ENCODE measurements around the gene SLC35G6.

The SLC35G6 gene

GRCh38 chr17:7499161-7499560, 17.9 kb downstream of the SLC35G6 start:
- Histone ChIP-seq H3K9ac (ENCODE audit: low read depth, low read length) (no peak overlapping the region), H3K4me1 (ENCODE audit: insufficient read depth, low read length) (no peaks in the 10 kb centered on the region), H3K27me3 (ENCODE audit: insufficient read depth, low read length) (no peaks in the 10 kb centered on the region), H3K9me3 (ENCODE audit: insufficient read depth, low read depth, low read length) (no peaks in the 10 kb centered on the region), H3K4me3 (ENCODE audit: low read length) (no peak overlapping the region), H3K36me3 (ENCODE audit: insufficient read depth, low read depth, low read length) (peaks cover 90% of the 10 kb centered on the region), H3K27ac (ENCODE audit: low read length) (no peak overlapping the region)

- Histone ChIP-seq H3K9ac (ENCODE audit: low read depth, low read length) (no peak overlapping the region), H3K9me3 (ENCODE audit: insufficient read depth, low read depth, low read length) (no peaks in the 10 kb centered on the region), H3K27me3 (ENCODE audit: insufficient read depth, low read length) (no peaks in the 10 kb centered on the region), H3K27ac (ENCODE audit: low read length) (no peak overlapping the region), H3K36me3 (ENCODE audit: insufficient read depth, low read depth, low read length) (peaks cover 97% of the 10 kb centered on the region), H3K4me1 (ENCODE audit: insufficient read depth, low read length) (no peaks in the 10 kb centered on the region), H3K4me3 (ENCODE audit: low read length) (no peak overlapping the region)
Measured at GRCh38 chr17:7501729-7502128, 20.5 kb downstream of the SLC35G6 start.

- H3K36me3 ChIP-seq (ENCODE audit: insufficient read depth, low read depth, low read length), result peaks cover 97% of the 10 kb centered on the region
- H3K27ac ChIP-seq (ENCODE audit: low read length), result no peak overlapping the region
- no peaks in the 10 kb centered on the region for H3K4me1 ChIP-seq (ENCODE audit: insufficient read depth, low read length)
- H3K4me3 ChIP-seq (ENCODE audit: low read length), result no peak overlapping the region
- H3K9ac ChIP-seq (ENCODE audit: low read depth, low read length), result no peak overlapping the region
- H3K9me3 ChIP-seq (ENCODE audit: insufficient read depth, low read depth, low read length), result no peaks in the 10 kb centered on the region
- H3K27me3 ChIP-seq (ENCODE audit: insufficient read depth, low read length), result no peaks in the 10 kb centered on the region
Measured at GRCh38 chr17:7502171-7502847, 21.1 kb downstream of the SLC35G6 start.

- H3K4me1 ChIP-seq (ENCODE audit: insufficient read depth, low read length), result no peaks in the 10 kb centered on the region
- H3K9me3 ChIP-seq (ENCODE audit: insufficient read depth, low read depth, low read length), result no peaks in the 10 kb centered on the region
- H3K4me3 ChIP-seq (ENCODE audit: low read length), result no peak overlapping the region
- H3K9ac ChIP-seq (ENCODE audit: low read depth, low read length), result no peak overlapping the region
- no peaks in the 10 kb centered on the region for H3K27me3 ChIP-seq (ENCODE audit: insufficient read depth, low read length)
- peaks cover 96% of the 10 kb centered on the region for H3K36me3 ChIP-seq (ENCODE audit: insufficient read depth, low read depth, low read length)
- no peak overlapping the region for H3K27ac ChIP-seq (ENCODE audit: low read length)
Measured at GRCh38 chr17:7502987-7503386, 21.7 kb downstream of the SLC35G6 start.

GRCh38 chr17:7503521-7503920, 22.3 kb downstream of the SLC35G6 start:
- H3K4me3 ChIP-seq (ENCODE audit: low read length), result no peak overlapping the region
- H3K4me1 ChIP-seq (ENCODE audit: insufficient read depth, low read length), result no peaks in the 10 kb centered on the region
- no peak overlapping the region for H3K27ac ChIP-seq (ENCODE audit: low read length)
- peaks cover 96% of the 10 kb centered on the region for H3K36me3 ChIP-seq (ENCODE audit: insufficient read depth, low read depth, low read length)
- H3K9me3 ChIP-seq (ENCODE audit: insufficient read depth, low read depth, low read length), result no peaks in the 10 kb centered on the region
- no peaks in the 10 kb centered on the region for H3K27me3 ChIP-seq (ENCODE audit: insufficient read depth, low read length)
- no peak overlapping the region for H3K9ac ChIP-seq (ENCODE audit: low read depth, low read length)

- no peak overlapping the region for H3K27ac ChIP-seq (ENCODE audit: low read length)
- no peak overlapping the region for H3K4me3 ChIP-seq (ENCODE audit: low read length)
- H3K9ac ChIP-seq (ENCODE audit: low read depth, low read length), result no peak overlapping the region
- no peaks in the 10 kb centered on the region for H3K27me3 ChIP-seq (ENCODE audit: insufficient read depth, low read length)
- no peaks in the 10 kb centered on the region for H3K4me1 ChIP-seq (ENCODE audit: insufficient read depth, low read length)
- peaks cover 98% of the 10 kb centered on the region for H3K36me3 ChIP-seq (ENCODE audit: insufficient read depth, low read depth, low read length)
- no peaks in the 10 kb centered on the region for H3K9me3 ChIP-seq (ENCODE audit: insufficient read depth, low read depth, low read length)
Measured at GRCh38 chr17:7508145-7508544, 26.9 kb downstream of the SLC35G6 start.

- Histone ChIP-seq H3K4me1 (ENCODE audit: insufficient read depth, low read length) (no peaks in the 10 kb centered on the region), H3K4me3 (ENCODE audit: low read length) (no peak overlapping the region), H3K9me3 (ENCODE audit: insufficient read depth, low read depth, low read length) (no peaks in the 10 kb centered on the region), H3K27me3 (ENCODE audit: insufficient read depth, low read length) (no peaks in the 10 kb centered on the region), H3K27ac (ENCODE audit: low read length) (no peak overlapping the region), H3K9ac (ENCODE audit: low read depth, low read length) (no peak overlapping the region), H3K36me3 (ENCODE audit: insufficient read depth, low read depth, low read length) (peaks cover 98% of the 10 kb centered on the region)
Measured at GRCh38 chr17:7508846-7509245, 27.6 kb downstream of the SLC35G6 start.

GRCh38 chr17:7509937-7510336, 28.7 kb downstream of the SLC35G6 start:
- Histone ChIP-seq H3K36me3 (ENCODE audit: insufficient read depth, low read depth, low read length) (peaks cover 95% of the 10 kb centered on the region), H3K27ac (ENCODE audit: low read length) (no peak overlapping the region), H3K27me3 (ENCODE audit: insufficient read depth, low read length) (no peaks in the 10 kb centered on the region), H3K4me3 (ENCODE audit: low read length) (no peak overlapping the region), H3K9ac (ENCODE audit: low read depth, low read length) (no peak overlapping the region), H3K9me3 (ENCODE audit: insufficient read depth, low read depth, low read length) (no peaks in the 10 kb centered on the region), H3K4me1 (ENCODE audit: insufficient read depth, low read length) (no peaks in the 10 kb centered on the region)

GRCh38 chr17:7511108-7511507, 29.9 kb downstream of the SLC35G6 start:
- peaks cover 85% of the 10 kb centered on the region for H3K36me3 ChIP-seq (ENCODE audit: insufficient read depth, low read depth, low read length)

GRCh38 chr17:7512105-7512504, 30.9 kb downstream of the SLC35G6 start:
- H3K36me3 ChIP-seq (ENCODE audit: insufficient read depth, low read depth, low read length), result peaks cover 75% of the 10 kb centered on the region
- no peaks in the 10 kb centered on the region for H3K9me3 ChIP-seq (ENCODE audit: insufficient read depth, low read depth, low read length)

More at GRCh38 chr17:7511108-7511507, 29.9 kb downstream of the SLC35G6 start:
- Histone ChIP-seq H3K27ac (ENCODE audit: low read length) (no peak overlapping the region), H3K4me1 (ENCODE audit: insufficient read depth, low read length) (no peaks in the 10 kb centered on the region), H3K9ac (ENCODE audit: low read depth, low read length) (no peak overlapping the region), H3K9me3 (ENCODE audit: insufficient read depth, low read depth, low read length) (no peaks in the 10 kb centered on the region), H3K4me3 (ENCODE audit: low read length) (no peak overlapping the region), H3K27me3 (ENCODE audit: insufficient read depth, low read length) (no peaks in the 10 kb centered on the region)

GRCh38 chr17:7512824-7513540, 31.7 kb downstream of the SLC35G6 start:
- Histone ChIP-seq H3K9me3 (ENCODE audit: insufficient read depth, low read depth, low read length) (no peaks in the 10 kb centered on the region), H3K9ac (ENCODE audit: low read depth, low read length) (no peak overlapping the region), H3K4me1 (ENCODE audit: insufficient read depth, low read length) (no peaks in the 10 kb centered on the region), H3K27ac (ENCODE audit: low read length) (no peak overlapping the region), H3K4me3 (ENCODE audit: low read length) (no peak overlapping the region), H3K27me3 (ENCODE audit: insufficient read depth, low read length) (no peaks in the 10 kb centered on the region), H3K36me3 (ENCODE audit: insufficient read depth, low read depth, low read length) (peaks cover 66% of the 10 kb centered on the region)

More at GRCh38 chr17:7512105-7512504, 30.9 kb downstream of the SLC35G6 start:
- H3K4me3 ChIP-seq (ENCODE audit: low read length), result no peak overlapping the region
- no peaks in the 10 kb centered on the region for H3K4me1 ChIP-seq (ENCODE audit: insufficient read depth, low read length)
- H3K9ac ChIP-seq (ENCODE audit: low read depth, low read length), result no peak overlapping the region
- H3K27ac ChIP-seq (ENCODE audit: low read length), result no peak overlapping the region
- no peaks in the 10 kb centered on the region for H3K27me3 ChIP-seq (ENCODE audit: insufficient read depth, low read length)

GRCh38 chr17:7513850-7514419, 32.7 kb downstream of the SLC35G6 start:
- no peak overlapping the region for H3K9ac ChIP-seq (ENCODE audit: low read depth, low read length)
- no peak overlapping the region for H3K27ac ChIP-seq (ENCODE audit: low read length)
- H3K27me3 ChIP-seq (ENCODE audit: insufficient read depth, low read length), result no peaks in the 10 kb centered on the region
- H3K4me3 ChIP-seq (ENCODE audit: low read length), result no peak overlapping the region
- peaks cover 57% of the 10 kb centered on the region for H3K36me3 ChIP-seq (ENCODE audit: insufficient read depth, low read depth, low read length)
- H3K9me3 ChIP-seq (ENCODE audit: insufficient read depth, low read depth, low read length), result no peaks in the 10 kb centered on the region
- H3K4me1 ChIP-seq (ENCODE audit: insufficient read depth, low read length), result no peaks in the 10 kb centered on the region

Measured in iPS-20b (cell line).